Trophoblast cell (in vitro differentiated cells and primary cell): Measurements from ENCODE around the gene ITSN2.

Source experiments
- DNase-seq, 2 donors: peaks; one replicate each; pipeline ENCODE4 v3.0.0-alpha.2; 2016
- H2AFZ ChIP-seq: 2 replicates; pipeline ENCODE4 v1.6.1; 2013; ENCODE audit warnings: low read length, moderate library complexity, mild to moderate bottlenecking; ENCODE audit not compliant: insufficient read depth, poor library complexity
- H2AK5ac ChIP-seq: 2 replicates; pipeline ENCODE4 v1.6.1; 2013; ENCODE audit warnings: mild to moderate bottlenecking, low read length
- H2BK120ac ChIP-seq: 2 replicates; pipeline ENCODE4 v1.6.1; 2013; ENCODE audit warnings: low read length, mild to moderate bottlenecking, moderate library complexity; ENCODE audit not compliant: insufficient read depth, poor library complexity
- H2BK12ac ChIP-seq: 2 replicates; pipeline ENCODE4 v1.6.1; 2013; ENCODE audit warnings: mild to moderate bottlenecking, low read length, moderate library complexity
- H2BK5ac ChIP-seq: 2 replicates; pipeline ENCODE4 v1.6.1; 2013; ENCODE audit warnings: low read length, low read depth, moderate library complexity, mild to moderate bottlenecking; ENCODE audit not compliant: poor library complexity
- H3K14ac ChIP-seq: 2 replicates; pipeline ENCODE4 v1.6.1; 2013; ENCODE audit warnings: mild to moderate bottlenecking, low read length
- H3K18ac ChIP-seq: 2 replicates; pipeline ENCODE4 v1.6.1; 2013; ENCODE audit warnings: mild to moderate bottlenecking, low read length
- H3K23ac ChIP-seq: 2 replicates; pipeline ENCODE4 v1.6.1; 2013; ENCODE audit warnings: low read length
- H3K27ac ChIP-seq: 2 replicates; pipeline ENCODE4 v1.5.1; 2013; ENCODE audit warnings: low read depth, mild to moderate bottlenecking, inconsistent platforms, low read length, moderate library complexity
- H3K27me3 ChIP-seq: 2 replicates; pipeline ENCODE4 v1.6.1; 2013; ENCODE audit warnings: inconsistent platforms, mild to moderate bottlenecking, low read length, moderate library complexity; ENCODE audit not compliant: insufficient read depth
- H3K36me3 ChIP-seq, 2 experiments: 1 replicate in 1 of 2; 2 replicates in 1 of 2; pipeline ENCODE4 v1.6.1; 2013; ENCODE audit warnings: low read length in 2 of 2, mild to moderate bottlenecking in 2 of 2, moderate library complexity in 1 of 2; ENCODE audit not compliant: insufficient read depth in 2 of 2, control insufficient read depth in 1 of 2
- H3K4ac ChIP-seq: 2 replicates; pipeline ENCODE4 v1.6.1; 2013; ENCODE audit warnings: low read depth, mild to moderate bottlenecking, low read length, moderate library complexity
- H3K4me1 ChIP-seq, 2 experiments: 1 replicate in 1 of 2; 2 replicates in 1 of 2; pipeline ENCODE4 v1.6.1; 2013; ENCODE audit warnings: low read length in 2 of 2, mild to moderate bottlenecking in 2 of 2, moderate library complexity in 1 of 2; ENCODE audit not compliant: insufficient read depth in 2 of 2, control insufficient read depth in 1 of 2
- H3K4me2 ChIP-seq: 2 replicates; pipeline ENCODE4 v1.6.1; 2013; ENCODE audit warnings: inconsistent platforms, mild to moderate bottlenecking, low read length, moderate library complexity
- H3K4me3 ChIP-seq: 2 replicates; pipeline ENCODE4 v1.5.1; 2013; ENCODE audit warnings: mild to moderate bottlenecking, low read depth, low read length, inconsistent platforms
- H3K79me1 ChIP-seq: one replicate; pipeline ENCODE4 v1.6.1; 2013; ENCODE audit warnings: low read length
- H3K79me2 ChIP-seq: 2 replicates; pipeline ENCODE4 v1.6.1; 2013; ENCODE audit warnings: low read length, mild to moderate bottlenecking; ENCODE audit not compliant: control insufficient read depth, insufficient read depth, poor library complexity
- H3K9ac ChIP-seq: 2 replicates; pipeline ENCODE4 v1.6.1; 2013; ENCODE audit warnings: mild to moderate bottlenecking, low read length
- H3K9me3 ChIP-seq: 2 replicates; pipeline ENCODE4 v1.6.1; 2013; ENCODE audit warnings: low read depth, mild to moderate bottlenecking, control low read depth, inconsistent platforms, low read length; ENCODE audit not compliant: insufficient read depth
- H4K12ac ChIP-seq: 2 replicates; pipeline ENCODE4 v1.6.1; 2013; ENCODE audit warnings: low read depth, mild to moderate bottlenecking, low read length, moderate library complexity
- H4K8ac ChIP-seq: 2 replicates; pipeline ENCODE4 v1.6.1; 2013; ENCODE audit warnings: low read depth, mild to moderate bottlenecking, low read length, moderate library complexity
- H4K91ac ChIP-seq: one replicate; pipeline ENCODE4 v1.6.1; 2013; ENCODE audit warnings: low read depth, mild to moderate bottlenecking, low read length, moderate library complexity
- WGBS: extraction: QIAGEN DNeasy Blood & Tissue Kit; methylation state at CpG from one replicate; pipeline ENCODE4 v1.1.7; 2013; ENCODE audit warnings: missing lambda C conversion rate; ENCODE audit not compliant: insufficient read length, insufficient coverage; ENCODE audit errors: extremely low coverage; 5-methylcytosine and 5-hydroxymethylcytosine counted together

ITSN2 gene

DNA sequence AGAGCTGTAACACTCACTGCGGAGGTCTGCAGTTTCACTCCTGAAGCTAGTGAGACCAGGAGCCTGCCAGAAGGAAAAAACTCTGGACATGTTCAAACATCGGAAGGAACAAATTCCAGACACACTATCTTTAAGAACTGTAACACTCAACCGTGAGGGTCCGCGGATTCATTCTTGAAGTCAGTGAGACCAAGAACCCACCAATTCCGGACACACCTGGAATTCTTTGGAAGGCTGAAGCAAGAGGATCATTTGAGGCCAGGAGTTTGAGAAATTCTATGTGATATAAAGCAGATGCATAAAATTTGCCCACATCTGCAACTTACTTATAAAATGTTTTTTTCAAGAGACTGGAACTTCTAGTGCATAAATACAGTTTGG is 43.5 kb upstream of the ITSN2 start:
- no CpG with 5 or more reads among the region's 6 CpGs for WGBS
- no peak overlapping the region for H3K9ac ChIP-seq
- no peaks in the 10 kb centered on the region for H3K4me1 ChIP-seq

DNA sequence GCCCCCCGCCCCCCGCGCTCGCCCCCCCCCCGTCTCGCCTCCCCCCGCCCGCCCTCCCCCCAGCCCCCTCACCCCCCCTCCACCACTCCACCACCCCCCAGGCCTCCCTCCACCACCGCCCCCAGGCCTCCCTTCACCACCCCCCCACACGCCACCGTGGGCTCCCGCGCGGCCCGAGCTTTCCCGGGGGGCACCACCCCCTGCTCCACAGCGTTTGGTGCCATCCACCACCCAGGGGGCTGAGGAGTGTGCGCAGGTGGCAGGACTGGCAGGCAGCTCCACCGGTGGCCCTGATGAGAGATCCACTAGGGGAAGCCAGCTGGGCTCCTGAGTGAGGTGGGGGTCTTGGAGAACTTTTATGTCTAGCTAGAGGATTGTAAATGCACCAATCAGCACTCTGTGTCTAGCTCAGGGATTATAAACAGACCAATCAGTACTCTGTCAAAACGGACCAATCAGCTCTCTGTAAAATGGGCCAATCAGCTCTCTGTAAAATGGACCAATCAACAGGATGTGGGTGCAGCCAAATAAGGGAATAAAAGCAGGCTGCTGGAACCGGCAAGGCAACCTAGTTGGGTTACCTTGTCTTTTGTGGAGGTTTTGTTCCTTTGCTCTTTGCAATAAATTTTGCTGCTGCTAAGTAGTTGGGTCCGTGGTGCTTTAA is 43.0 kb upstream of the ITSN2 start:
- Histone ChIP-seq H3K4me2 (no peak overlapping the region), H4K12ac (no peak overlapping the region), H2BK12ac (no peak overlapping the region)

More for the DNA sequence above, 43.5 kb upstream of the ITSN2 start:
- no peak overlapping the region for H4K8ac ChIP-seq
- H3K27ac ChIP-seq, result no peak overlapping the region
- H2BK12ac ChIP-seq, result no peak overlapping the region
- no peak overlapping the region for H2AFZ ChIP-seq
- H3K79me1 ChIP-seq, result no peaks in the 10 kb centered on the region
- no peak for DNase-seq
- no peak overlapping the region for H3K14ac ChIP-seq
- no peak overlapping the region for H3K4me3 ChIP-seq
- H3K4ac ChIP-seq, result no peak overlapping the region
- H3K27me3 ChIP-seq, result no peaks in the 10 kb centered on the region
- no peak overlapping the region for H2AK5ac ChIP-seq
- no peak overlapping the region for H4K12ac ChIP-seq
- H3K9me3 ChIP-seq, result peaks cover 2% of the 10 kb centered on the region
- H2BK5ac ChIP-seq, result no peak overlapping the region
- H3K18ac ChIP-seq, result no peak overlapping the region
- no peak overlapping the region for H3K23ac ChIP-seq
- no peak overlapping the region for H3K4me2 ChIP-seq
- no peak overlapping the region for H4K91ac ChIP-seq
- H2BK120ac ChIP-seq, result no peak overlapping the region
- H3K79me2 ChIP-seq, result no peaks in the 10 kb centered on the region
- H3K36me3 ChIP-seq, result no peaks in the 10 kb centered on the region

DNA sequence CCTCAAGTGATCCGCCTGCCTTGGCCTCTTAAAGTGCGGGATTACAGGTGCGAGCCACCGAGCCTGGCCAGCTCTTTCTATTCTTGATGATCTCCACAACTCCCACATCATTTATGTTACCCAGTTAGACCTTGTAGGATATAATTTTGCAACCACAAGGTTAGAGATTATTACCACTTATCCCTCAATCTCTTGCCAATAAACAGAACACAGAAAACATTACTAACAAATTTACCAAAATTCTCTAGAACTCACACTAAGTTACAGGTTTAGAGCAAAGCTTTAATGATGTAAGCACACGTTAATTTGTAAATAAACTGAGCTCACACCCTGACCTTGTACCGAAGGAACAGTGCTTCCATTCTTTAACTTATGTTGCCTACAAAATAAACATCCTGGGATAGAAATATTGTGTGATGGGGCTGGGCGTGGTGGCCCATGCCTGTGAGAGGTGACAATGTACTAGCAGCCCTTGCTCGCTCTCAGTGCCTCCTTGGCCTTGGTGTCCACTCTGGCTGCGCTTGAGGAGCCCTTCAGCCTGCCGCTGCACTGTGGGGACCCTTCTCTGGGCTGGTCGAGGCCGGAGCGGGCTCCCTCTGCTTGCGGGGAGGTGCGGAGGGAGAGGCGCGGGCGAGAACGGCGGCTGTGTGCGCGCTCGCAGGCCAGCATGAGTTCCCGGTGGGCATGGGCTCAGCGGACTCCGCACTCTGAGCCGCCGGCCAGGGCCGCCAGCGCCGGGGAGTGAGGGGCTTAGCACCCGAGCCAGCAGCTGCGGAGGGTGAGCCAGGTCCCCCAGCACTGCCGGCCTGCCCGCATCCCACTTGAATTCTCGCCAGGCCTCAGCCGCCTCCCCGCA is 42.1 kb upstream of the ITSN2 start:
- Histone ChIP-seq H3K23ac (no peak overlapping the region), H3K9ac (no peak overlapping the region), H3K4me2 (no peak overlapping the region), H3K36me3 (no peaks in the 10 kb centered on the region), H2BK5ac (no peak overlapping the region), H3K79me2 (no peaks in the 10 kb centered on the region), H3K4me3 (no peak overlapping the region), H3K18ac (no peak overlapping the region), H3K27me3 (no peaks in the 10 kb centered on the region), H2BK12ac (no peak overlapping the region), H2AFZ (no peak overlapping the region), H3K14ac (no peak overlapping the region), H2BK120ac (no peak overlapping the region), H4K12ac (no peak overlapping the region), H4K91ac (no peak overlapping the region), H4K8ac (no peak overlapping the region), H3K27ac (no peak overlapping the region), H3K4ac (no peak overlapping the region), H3K79me1 (no peaks in the 10 kb centered on the region), H2AK5ac (no peak overlapping the region), H3K9me3 (peaks cover 2% of the 10 kb centered on the region), H3K4me1 (no peaks in the 10 kb centered on the region)
- no CpG with 5 or more reads among the region's 38 CpGs for WGBS
- DNase-seq, result no peak

More for the DNA sequence above, 43.0 kb upstream of the ITSN2 start:
- no peak overlapping the region for H2BK120ac ChIP-seq
- no peak overlapping the region for H3K9ac ChIP-seq
- no peaks in the 10 kb centered on the region for H3K36me3 ChIP-seq
- H2AFZ ChIP-seq, result no peak overlapping the region
- H3K27me3 ChIP-seq, result no peaks in the 10 kb centered on the region
- no peaks in the 10 kb centered on the region for H3K79me2 ChIP-seq
- no peaks in the 10 kb centered on the region for H3K79me1 ChIP-seq
- no peak for DNase-seq
- no CpG with 5 or more reads among the region's 22 CpGs for WGBS
- peaks cover 2% of the 10 kb centered on the region for H3K9me3 ChIP-seq
- no peak overlapping the region for H3K23ac ChIP-seq
- no peak overlapping the region for H4K91ac ChIP-seq
- H3K18ac ChIP-seq, result no peak overlapping the region
- no peak overlapping the region for H2BK5ac ChIP-seq
- no peak overlapping the region for H3K14ac ChIP-seq
- no peak overlapping the region for H4K8ac ChIP-seq
- H3K27ac ChIP-seq, result no peak overlapping the region
- H2AK5ac ChIP-seq, result no peak overlapping the region
- H3K4ac ChIP-seq, result no peak overlapping the region
- no peaks in the 10 kb centered on the region for H3K4me1 ChIP-seq
- H3K4me3 ChIP-seq, result no peak overlapping the region

DNA sequence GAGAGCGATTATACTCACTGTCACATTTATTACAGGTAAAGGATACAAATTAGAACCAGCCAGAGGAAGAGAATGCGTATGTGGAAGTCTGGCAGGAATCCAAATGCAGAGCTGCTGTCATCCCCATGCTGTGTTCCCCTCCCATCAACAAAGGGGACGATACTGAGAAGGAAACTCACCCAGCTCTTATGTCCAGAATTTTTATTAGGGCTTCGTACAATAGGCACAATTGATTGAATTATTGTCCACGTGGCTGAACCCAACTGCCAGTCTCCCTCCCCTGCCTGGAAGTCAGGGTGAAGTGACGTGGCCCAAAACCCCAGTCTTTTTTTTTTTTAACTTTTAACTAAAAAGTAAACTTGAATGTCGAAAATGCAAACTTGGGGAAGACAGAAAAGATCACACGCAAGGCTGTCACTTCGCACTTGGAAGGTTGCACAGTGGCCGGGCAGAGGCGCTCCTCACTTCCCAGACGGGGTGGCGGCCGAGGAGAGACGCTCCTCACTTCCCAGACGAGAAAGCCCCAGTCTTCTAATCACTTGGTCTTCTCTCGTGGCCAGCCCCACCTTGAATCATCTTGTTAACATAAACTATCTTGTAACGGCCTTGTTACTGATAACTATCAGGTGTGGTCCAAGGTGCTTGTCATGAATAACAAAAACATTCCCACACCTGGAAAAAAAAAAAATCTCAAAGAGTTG is 40.0 kb upstream of the ITSN2 start:
- Histone ChIP-seq H3K9me3 (peaks cover 2% of the 10 kb centered on the region), H3K23ac (no peak overlapping the region), H4K8ac (no peak overlapping the region), H3K79me1 (no peaks in the 10 kb centered on the region), H2AFZ (no peak overlapping the region), H3K14ac (no peak overlapping the region), H3K18ac (no peak overlapping the region), H4K91ac (no peak overlapping the region), H3K27ac (no peak overlapping the region), H2BK5ac (no peak overlapping the region), H2BK120ac (no peak overlapping the region), H3K4ac (no peak overlapping the region), H4K12ac (no peak overlapping the region), H3K36me3 (no peaks in the 10 kb centered on the region), H3K4me1 (no peaks in the 10 kb centered on the region), H2AK5ac (no peak overlapping the region), H3K79me2 (no peaks in the 10 kb centered on the region), H3K27me3 (no peaks in the 10 kb centered on the region), H3K4me2 (no peak overlapping the region), H3K4me3 (no peak overlapping the region), H2BK12ac (no peak overlapping the region), H3K9ac (no peak overlapping the region)
- WGBS, result no CpG with 5 or more reads among the region's 18 CpGs
- DNase-seq, result peak in 1 of 2 donors; percentile 1
